NCI-H2081 (cell line): ENCODE data around the gene OR52K1.
"Not testable (repeated sequence)": the region's sequence is repeated elsewhere in the genome, so short reads cannot be mapped to it uniquely, and the experiment has no call there.

Experiments used
- DNase-seq, 2 experiments: peaks; one replicate each; lab custom pipeline; 2025; lab: John Stamatoyannopoulos, UW

Gene OR52K1

GRCh38 chr11:4482445-4482844 lies at the start of gene OR52K1:
TSS of gene OR52K1 (plus strand) at chr11:4482646. CDS start at chr11:4488901, 6,255 bp downstream.
- DNase-seq = no peak

GRCh38 chr11:4433856-4434255 lies 48.6 kb upstream of the OR52K1 start:
- DNase-seq = no peak

GRCh38 chr11:4436411-4436810 lies 46.0 kb upstream of the OR52K1 start:
- DNase-seq = no peak

GRCh38 chr11:4441515-4441914 lies 40.9 kb upstream of the OR52K1 start:
- no peak for DNase-seq

GRCh38 chr11:4443232-4443891 lies 39.1 kb upstream of the OR52K1 start:
- no peak for DNase-seq

GRCh38 chr11:4448995-4449394 lies 33.5 kb upstream of the OR52K1 start, which contains the start of gene OR52K2:
TSS of gene OR52K2 (plus strand) at chr11:4449295. CDS start at chr11:4449340, 45 bp downstream.
- DNase-seq = no peak

GRCh38 chr11:4453118-4453517 lies 29.3 kb upstream of the OR52K1 start:
- DNase-seq = no peak

GRCh38 chr11:4454021-4454420 lies 28.4 kb upstream of the OR52K1 start:
- DNase-seq = no peak

GRCh38 chr11:4455419-4455818 lies 27.0 kb upstream of the OR52K1 start:
- no peak for DNase-seq

GRCh38 chr11:4459500-4459899 lies 22.9 kb upstream of the OR52K1 start:
- DNase-seq = no peak

GRCh38 chr11:4460151-4460550 lies 22.3 kb upstream of the OR52K1 start:
- no peak for DNase-seq

- DNase-seq = no peak
These were observed 18.0 kb upstream of the OR52K1 start for GRCh38 chr11:4464216-4465159.

- no peak for DNase-seq
These were observed 17.0 kb upstream of the OR52K1 start for GRCh38 chr11:4465407-4465806.

- DNase-seq = no peak
These were observed 16.1 kb upstream of the OR52K1 start for GRCh38 chr11:4466131-4466870.

- no peak for DNase-seq
These were observed 15.5 kb upstream of the OR52K1 start for GRCh38 chr11:4466871-4467442.

GRCh38 chr11:4467811-4468606 lies 14.4 kb upstream of the OR52K1 start:
- DNase-seq = no peak

GRCh38 chr11:4479644-4480043 lies 2.8 kb upstream of the OR52K1 start:
- DNase-seq = no peak

- no peak for DNase-seq
These were observed 1.7 kb upstream of the OR52K1 start for GRCh38 chr11:4480577-4481239.

GRCh38 chr11:4481240-4481582 lies 1.2 kb upstream of the OR52K1 start:
- no peak for DNase-seq

- no peak for DNase-seq
These were observed 1.9 kb downstream of the OR52K1 start for GRCh38 chr11:4484310-4484709.

GRCh38 chr11:4491405-4491804 lies 9.0 kb downstream of the OR52K1 start:
- not testable (repeated sequence) for DNase-seq
